ENCODE data around the gene GRIN2A.

GRCh38 chr16:10020866-10021265 is 161.4 kb downstream of the GRIN2A start:
- TF ChIP-seq, protein P1, sequence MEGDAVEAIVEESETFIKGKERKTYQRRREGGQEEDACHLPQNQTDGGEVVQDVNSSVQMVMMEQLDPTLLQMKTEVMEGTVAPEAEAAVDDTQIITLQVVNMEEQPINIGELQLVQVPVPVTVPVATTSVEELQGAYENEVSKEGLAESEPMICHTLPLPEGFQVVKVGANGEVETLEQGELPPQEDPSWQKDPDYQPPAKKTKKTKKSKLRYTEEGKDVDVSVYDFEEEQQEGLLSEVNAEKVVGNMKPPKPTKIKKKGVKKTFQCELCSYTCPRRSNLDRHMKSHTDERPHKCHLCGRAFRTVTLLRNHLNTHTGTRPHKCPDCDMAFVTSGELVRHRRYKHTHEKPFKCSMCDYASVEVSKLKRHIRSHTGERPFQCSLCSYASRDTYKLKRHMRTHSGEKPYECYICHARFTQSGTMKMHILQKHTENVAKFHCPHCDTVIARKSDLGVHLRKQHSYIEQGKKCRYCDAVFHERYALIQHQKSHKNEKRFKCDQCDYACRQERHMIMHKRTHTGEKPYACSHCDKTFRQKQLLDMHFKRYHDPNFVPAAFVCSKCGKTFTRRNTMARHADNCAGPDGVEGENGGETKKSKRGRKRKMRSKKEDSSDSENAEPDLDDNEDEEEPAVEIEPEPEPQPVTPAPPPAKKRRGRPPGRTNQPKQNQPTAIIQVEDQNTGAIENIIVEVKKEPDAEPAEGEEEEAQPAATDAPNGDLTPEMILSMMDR (IDR thresholded peaks at IDR 0.05): no peak
- no peak for TF ChIP-seq ZFX (IDR thresholded peaks at IDR 0.05; ENCODE audit: borderline replicate concordance)
